HEK293 (cell line): ENCODE measurements around the gene KRT78.
A peak's percentile ranks its signal among the peaks of the same experiment; 100 is the strongest.

Experiments
- CTCF ChIA-PET: fragments of 350-600 bp; formaldehyde crosslinking; extraction: SDS; loops from one replicate; lab custom pipeline; 2021; ENCODE audit warnings: antibody characterized with exemption; lab: Yijun Ruan, JAX
- POLR2A ChIA-PET: fragments of 300-600 bp; formaldehyde crosslinking; extraction: SDS; loops from one replicate; lab custom pipeline; 2020; ENCODE audit warnings: antibody characterized with exemption, inconsistent platforms; lab: Yijun Ruan, JAX
- H3K27ac ChIP-seq: fragments of 200-500 bp; sonication (Bioruptor generic); 2 replicates; pipeline ENCODE4 v1.5.1; 2014; ENCODE audit warnings: low read depth, low read length, control low read depth, inconsistent platforms; ENCODE audit errors: extremely low read depth
- H3K36me3 ChIP-seq, 2 experiments: fragments of 200-500 bp in 1 of 2; sonication (Bioruptor generic) in 1 of 2; 1 replicate in 1 of 2; 2 replicates in 1 of 2; pipeline ENCODE4 v1.5.1; 2014 to 2017; ENCODE audit warnings: inconsistent platforms in 2 of 2, low read length in 2 of 2; ENCODE audit not compliant: control insufficient read depth in 2 of 2, insufficient read depth in 1 of 2
- H3K4me1 ChIP-seq: fragments of 200-500 bp; sonication (Bioruptor generic); 2 replicates; pipeline ENCODE4 v1.5.1; 2014; ENCODE audit warnings: mild to moderate bottlenecking, low read length, inconsistent platforms; ENCODE audit not compliant: control insufficient read depth, insufficient read depth
- H3K4me3 ChIP-seq: 2 replicates; pipeline ENCODE4 v1.5.1; 2011; ENCODE audit warnings: low read depth, mild to moderate bottlenecking, control low read depth, low read length, moderate library complexity
- H3K9me3 ChIP-seq: fragments of 200-500 bp; sonication (Bioruptor generic); 2 replicates; pipeline ENCODE4 v1.5.1; 2014; ENCODE audit warnings: low read depth, low read length, inconsistent platforms; ENCODE audit not compliant: control insufficient read depth, insufficient read depth
- EGR2 ChIP-seq: fragments of 450-650 bp; formaldehyde crosslinking; IDR thresholded peaks from 2 replicates; pipeline ENCODE4 v1.5.1; 2016; ENCODE audit warnings: low read depth, missing biosample characterization, missing genetic modification characterization
- FEZF1 ChIP-seq: fragments of 450-650 bp; formaldehyde crosslinking; IDR thresholded peaks from 2 replicates; pipeline ENCODE4 v1.5.1; 2016; ENCODE audit warnings: missing biosample characterization, missing genetic modification characterization
- GLI2 ChIP-seq: fragments of 450-650 bp; formaldehyde crosslinking; IDR thresholded peaks from 2 replicates; pipeline ENCODE4; 2017; ENCODE audit warnings: missing biosample characterization, missing genetic modification characterization, low read depth, borderline replicate concordance
- GLIS1 ChIP-seq: fragments of 450-650 bp; formaldehyde crosslinking; IDR thresholded peaks from 2 replicates; pipeline ENCODE4 v1.5.1; 2016; ENCODE audit warnings: missing biosample characterization, missing genetic modification characterization
- INSM2 ChIP-seq: fragments of 450-650 bp; formaldehyde crosslinking; IDR thresholded peaks from 2 replicates; pipeline ENCODE4 v1.5.1; 2016; ENCODE audit warnings: missing biosample characterization, missing genetic modification characterization
- KLF1 ChIP-seq: fragments of 450-650 bp; formaldehyde crosslinking; IDR thresholded peaks from 2 replicates; pipeline ENCODE4 v1.5.1; 2016; ENCODE audit warnings: missing biosample characterization, missing genetic modification characterization
- KLF10 ChIP-seq: fragments of 450-650 bp; IDR thresholded peaks from 2 replicates; pipeline ENCODE4 v1.5.1; 2018; ENCODE audit warnings: missing biosample characterization, mild to moderate bottlenecking, missing genetic modification characterization
- KLF16 ChIP-seq: fragments of 450-650 bp; formaldehyde crosslinking; IDR thresholded peaks from 2 replicates; pipeline ENCODE4 v1.5.1; 2017; ENCODE audit warnings: missing biosample characterization, missing genetic modification characterization
- PRDM10 ChIP-seq: fragments of 450-650 bp; formaldehyde crosslinking; IDR thresholded peaks from 2 replicates; pipeline ENCODE4 v1.5.1; 2016; ENCODE audit warnings: missing biosample characterization, missing genetic modification characterization
- SP2 ChIP-seq: fragments of 450-650 bp; formaldehyde crosslinking; IDR thresholded peaks from 2 replicates; pipeline ENCODE4 v1.5.1; 2016; ENCODE audit warnings: missing biosample characterization, missing genetic modification characterization
- SP3 ChIP-seq: fragments of 450-650 bp; formaldehyde crosslinking; IDR thresholded peaks from 2 replicates; pipeline ENCODE4 v1.5.1; 2016; ENCODE audit warnings: missing biosample characterization, missing genetic modification characterization
- SP7 ChIP-seq: fragments of 450-650 bp; formaldehyde crosslinking; IDR thresholded peaks from 2 replicates; pipeline ENCODE4 v1.5.1; 2016; ENCODE audit warnings: missing biosample characterization, missing genetic modification characterization
- WT1 ChIP-seq: fragments of 450-650 bp; formaldehyde crosslinking; IDR thresholded peaks from 2 replicates; pipeline ENCODE4 v1.5.1; 2016; ENCODE audit warnings: missing biosample characterization, missing genetic modification characterization
- ZBTB20 ChIP-seq: fragments of 450-650 bp; formaldehyde crosslinking; IDR thresholded peaks from 2 replicates; pipeline ENCODE4 v1.5.1; 2016; ENCODE audit warnings: missing biosample characterization, missing genetic modification characterization
- ZBTB7A ChIP-seq: fragments of 450-650 bp; formaldehyde crosslinking; IDR thresholded peaks from 2 replicates; pipeline ENCODE4 v1.5.1; 2016; ENCODE audit warnings: low read depth, missing biosample characterization, missing genetic modification characterization
- ZFP3 ChIP-seq: fragments of 450-650 bp; formaldehyde crosslinking; IDR thresholded peaks from 2 replicates; pipeline ENCODE4 v1.5.1; 2016; ENCODE audit warnings: low read depth, missing biosample characterization, missing genetic modification characterization
- ZNF132 ChIP-seq: fragments of 450-650 bp; formaldehyde crosslinking; IDR thresholded peaks from 2 replicates; pipeline ENCODE4 v1.5.1; 2017; ENCODE audit warnings: missing biosample characterization, missing genetic modification characterization, borderline replicate concordance
- ZNF155 ChIP-seq: fragments of 450-650 bp; formaldehyde crosslinking; IDR thresholded peaks from 2 replicates; pipeline ENCODE4 v1.5.1; 2016; ENCODE audit warnings: missing biosample characterization, missing genetic modification characterization
- ZNF157 ChIP-seq: fragments of 450-650 bp; formaldehyde crosslinking; IDR thresholded peaks from 2 replicates; pipeline ENCODE4 v1.5.1; 2016; ENCODE audit warnings: missing biosample characterization, missing genetic modification characterization
- ZNF184 ChIP-seq: fragments of 450-650 bp; IDR thresholded peaks from 2 replicates; pipeline ENCODE4 v1.5.1; 2018; ENCODE audit warnings: missing biosample characterization, mild to moderate bottlenecking, missing genetic modification characterization
- ZNF24 ChIP-seq: fragments of 450-650 bp; formaldehyde crosslinking; IDR thresholded peaks from 2 replicates; pipeline ENCODE4 v1.5.1; 2016; ENCODE audit warnings: missing biosample characterization, missing genetic modification characterization
- ZNF324 ChIP-seq: fragments of 450-650 bp; formaldehyde crosslinking; IDR thresholded peaks from 2 replicates; pipeline ENCODE4 v1.5.1; 2016; ENCODE audit warnings: missing biosample characterization, missing genetic modification characterization
- ZNF335 ChIP-seq: fragments of 450-650 bp; formaldehyde crosslinking; conservative IDR thresholded peaks from 2 replicates; pipeline ENCODE4 v1.5.1; 2016; ENCODE audit warnings: missing biosample characterization, missing genetic modification characterization
- ZNF501 ChIP-seq: fragments of 450-650 bp; formaldehyde crosslinking; IDR thresholded peaks from 2 replicates; pipeline ENCODE4 v1.5.1; 2016; ENCODE audit warnings: missing biosample characterization, missing genetic modification characterization
- ZNF510 ChIP-seq: fragments of 450-650 bp; formaldehyde crosslinking; IDR thresholded peaks from 2 replicates; pipeline ENCODE4 v1.5.1; 2018; ENCODE audit warnings: mild to moderate bottlenecking, missing genetic modification characterization, missing biosample characterization; ENCODE audit not compliant: insufficient replicate concordance
- ZNF548 ChIP-seq: fragments of 450-650 bp; formaldehyde crosslinking; IDR thresholded peaks from 2 replicates; pipeline ENCODE4 v1.5.1; 2016; ENCODE audit warnings: missing biosample characterization, missing genetic modification characterization
- ZNF660 ChIP-seq: fragments of 450-650 bp; IDR thresholded peaks from 2 replicates; pipeline ENCODE4 v1.5.1; 2018; ENCODE audit warnings: missing biosample characterization, mild to moderate bottlenecking, missing genetic modification characterization
- ZNF701 ChIP-seq: fragments of 450-650 bp; formaldehyde crosslinking; IDR thresholded peaks from 2 replicates; pipeline ENCODE4 v1.5.1; 2016; ENCODE audit warnings: missing biosample characterization, missing genetic modification characterization
- TF ChIP-seq, protein P1 (sequence below): fragments of 450-650 bp; formaldehyde crosslinking; IDR thresholded peaks from 2 replicates; pipeline ENCODE4 v1.5.1; 2017; ENCODE audit warnings: missing biosample characterization, missing genetic modification characterization
- TF ChIP-seq, protein P2 (sequence below): fragments of 450-650 bp; formaldehyde crosslinking; IDR thresholded peaks from 2 replicates; pipeline ENCODE4 v1.5.1; 2016; ENCODE audit warnings: missing biosample characterization, missing genetic modification characterization

The KRT78 gene

DNA sequence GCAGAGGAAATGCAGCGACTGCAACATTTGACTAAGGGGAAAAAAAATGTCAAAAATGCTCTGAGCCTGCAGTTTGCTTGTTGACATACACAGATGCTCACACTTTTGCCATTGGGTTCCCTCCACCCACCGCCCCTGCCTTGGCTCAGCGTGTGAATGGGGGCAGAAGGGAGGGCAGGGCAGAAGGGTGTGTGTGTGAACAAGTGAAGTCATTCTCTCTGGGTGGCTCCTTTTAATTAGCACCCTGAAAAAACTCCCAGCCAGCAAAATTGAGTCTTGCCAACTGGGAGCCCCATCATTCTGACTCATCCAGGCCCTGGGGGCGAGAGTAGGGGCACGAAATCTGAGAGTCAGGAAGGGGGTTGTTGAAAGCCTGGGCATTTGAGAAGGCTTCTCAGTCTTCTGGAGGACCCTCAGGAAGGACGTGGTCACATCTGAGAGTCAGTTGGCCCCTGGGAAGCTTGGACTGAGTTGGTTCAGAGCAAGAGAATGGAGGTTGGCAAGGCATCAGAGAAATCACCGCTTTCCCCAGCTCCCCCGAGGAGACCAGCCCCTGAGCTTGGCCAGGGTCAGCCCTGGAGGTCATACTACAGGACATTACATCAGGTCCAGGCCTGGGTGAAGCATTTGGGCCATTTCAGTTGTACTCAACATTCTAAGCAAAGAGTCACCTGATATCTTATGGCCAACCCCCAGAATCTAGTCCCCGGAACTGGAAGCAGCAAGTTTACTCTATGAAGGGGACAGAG, 22.7 kb upstream of the KRT78 start:
- Histone ChIP-seq H3K9me3 (no peaks in the 10 kb centered on the region), H3K4me3 (no peak overlapping the region), H3K27ac (no peak overlapping the region), H3K36me3 (no peaks in the 10 kb centered on the region), H3K4me1 (peaks cover 13% of the 10 kb centered on the region; the same call in 1 of the 2 replicates)
- ChIA-PET POLR2A (no interaction called here), CTCF (interaction anchor here (0.6 to 2.9 kb wide), 21 partner anchors 8 to 725 kb away, joined by 3 to 32 read pairs (median 4); partner anchors contain the start of gene KRT84)
- no peak for TF ChIP-seq ZNF184 (tag by site-specific recombination)
- TF ChIP-seq PRDM10: peak; percentile 91
- TF ChIP-seq ZNF324 (tag by site-specific recombination): peak; percentile 61; the same call in 1 of the 2 replicates
- TF ChIP-seq ZNF155: no peak
- TF ChIP-seq SP3 (tag by site-specific recombination): no peak
- TF ChIP-seq GLIS1 (tag by site-specific recombination): peak; percentile 98
- no peak for TF ChIP-seq ZNF157 (tag by site-specific recombination)
- TF ChIP-seq ZNF132 (tag by site-specific recombination): no peak
- peak; percentile 88 for TF ChIP-seq ZNF660 (tag by site-specific recombination)
- no peak for TF ChIP-seq ZBTB7A (tag by site-specific recombination)
- no peak for TF ChIP-seq ZNF548 (tag by site-specific recombination)
- no peak for TF ChIP-seq ZFP3 (tag by site-specific recombination)
- TF ChIP-seq ZNF501 (tag by site-specific recombination): no peak
- TF ChIP-seq SP2 (tag by site-specific recombination): no peak
- peak; percentile 98 for TF ChIP-seq KLF1 (tag by site-specific recombination)
- TF ChIP-seq INSM2: peak; percentile 11; the same call in 1 of the 2 replicates
- peak; percentile 99 for TF ChIP-seq SP7 (tag by site-specific recombination)
- peak; percentile 85 for TF ChIP-seq WT1
- TF ChIP-seq ZNF335: peak; percentile 59
- TF ChIP-seq GLI2 (tag by site-specific recombination): no peak
- no peak for TF ChIP-seq ZNF701
- 0 out of 2 replicates have a peak, but pooled peaks have one; percentile 18 for TF ChIP-seq ZBTB20 (tag by site-specific recombination)
- TF ChIP-seq, protein P1, sequence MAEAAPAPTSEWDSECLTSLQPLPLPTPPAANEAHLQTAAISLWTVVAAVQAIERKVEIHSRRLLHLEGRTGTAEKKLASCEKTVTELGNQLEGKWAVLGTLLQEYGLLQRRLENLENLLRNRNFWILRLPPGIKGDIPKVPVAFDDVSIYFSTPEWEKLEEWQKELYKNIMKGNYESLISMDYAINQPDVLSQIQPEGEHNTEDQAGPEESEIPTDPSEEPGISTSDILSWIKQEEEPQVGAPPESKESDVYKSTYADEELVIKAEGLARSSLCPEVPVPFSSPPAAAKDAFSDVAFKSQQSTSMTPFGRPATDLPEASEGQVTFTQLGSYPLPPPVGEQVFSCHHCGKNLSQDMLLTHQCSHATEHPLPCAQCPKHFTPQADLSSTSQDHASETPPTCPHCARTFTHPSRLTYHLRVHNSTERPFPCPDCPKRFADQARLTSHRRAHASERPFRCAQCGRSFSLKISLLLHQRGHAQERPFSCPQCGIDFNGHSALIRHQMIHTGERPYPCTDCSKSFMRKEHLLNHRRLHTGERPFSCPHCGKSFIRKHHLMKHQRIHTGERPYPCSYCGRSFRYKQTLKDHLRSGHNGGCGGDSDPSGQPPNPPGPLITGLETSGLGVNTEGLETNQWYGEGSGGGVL: peak; percentile 96
- TF ChIP-seq EGR2 (tag by site-specific recombination): peak; percentile 40; the same call in 1 of the 2 replicates
- no peak for TF ChIP-seq KLF16 (tag by site-specific recombination)
- TF ChIP-seq, protein P2, sequence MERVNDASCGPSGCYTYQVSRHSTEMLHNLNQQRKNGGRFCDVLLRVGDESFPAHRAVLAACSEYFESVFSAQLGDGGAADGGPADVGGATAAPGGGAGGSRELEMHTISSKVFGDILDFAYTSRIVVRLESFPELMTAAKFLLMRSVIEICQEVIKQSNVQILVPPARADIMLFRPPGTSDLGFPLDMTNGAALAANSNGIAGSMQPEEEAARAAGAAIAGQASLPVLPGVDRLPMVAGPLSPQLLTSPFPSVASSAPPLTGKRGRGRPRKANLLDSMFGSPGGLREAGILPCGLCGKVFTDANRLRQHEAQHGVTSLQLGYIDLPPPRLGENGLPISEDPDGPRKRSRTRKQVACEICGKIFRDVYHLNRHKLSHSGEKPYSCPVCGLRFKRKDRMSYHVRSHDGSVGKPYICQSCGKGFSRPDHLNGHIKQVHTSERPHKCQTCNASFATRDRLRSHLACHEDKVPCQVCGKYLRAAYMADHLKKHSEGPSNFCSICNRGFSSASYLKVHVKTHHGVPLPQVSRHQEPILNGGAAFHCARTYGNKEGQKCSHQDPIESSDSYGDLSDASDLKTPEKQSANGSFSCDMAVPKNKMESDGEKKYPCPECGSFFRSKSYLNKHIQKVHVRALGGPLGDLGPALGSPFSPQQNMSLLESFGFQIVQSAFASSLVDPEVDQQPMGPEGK: peak; percentile 67
- no peak for TF ChIP-seq FEZF1 (tag by site-specific recombination)
- peak; percentile 54; the same call in 1 of the 2 replicates for TF ChIP-seq KLF10 (tag by site-specific recombination)
- no peak for TF ChIP-seq ZNF510 (tag by site-specific recombination)
- TF ChIP-seq ZNF24 (tag by site-specific recombination): peak; percentile 98
